ENCODE measurements around the gene P2RX4.
"Not testable (repeated sequence)": the region's sequence is repeated elsewhere in the genome, so short reads cannot be mapped to it uniquely, and the experiment has no call there.

The P2RX4 gene

GRCh38 chr12:121245951-121246350, 36.0 kb downstream of the P2RX4 start:
- ATAC-seq, result no peak

- no peak for ATAC-seq
Measured at GRCh38 chr12:121246893-121247557, 37.1 kb downstream of the P2RX4 start.

GRCh38 chr12:121248622-121249021, 38.7 kb downstream of the P2RX4 start:
- ATAC-seq, result no peak

- ATAC-seq, result no peak
Measured at GRCh38 chr12:121250359-121250758, 40.4 kb downstream of the P2RX4 start.

GRCh38 chr12:121251838-121252237, 41.9 kb downstream of the P2RX4 start:
- ATAC-seq, result no peak

- peak in 1 of 2 donors; percentile 21 for ATAC-seq
Measured at GRCh38 chr12:121252712-121253345, 42.9 kb downstream of the P2RX4 start.

GRCh38 chr12:121253638-121254335, 43.9 kb downstream of the P2RX4 start:
- peak; percentile 41 to 55 for ATAC-seq

GRCh38 chr12:121255433-121255832, 45.5 kb downstream of the P2RX4 start:
- no peak for ATAC-seq

- ATAC-seq, result not testable (repeated sequence)
Measured at GRCh38 chr12:121257704-121258449, 47.9 kb downstream of the P2RX4 start.

- ATAC-seq, result no peak
Measured at GRCh38 chr12:121259074-121259473, 49.1 kb downstream of the P2RX4 start.

- ATAC-seq, result no peak
Measured at GRCh38 chr12:121260091-121260490, 50.2 kb downstream of the P2RX4 start.

- no peak for ATAC-seq
Measured at GRCh38 chr12:121261398-121261797, 51.5 kb downstream of the P2RX4 start.

GRCh38 chr12:121263206-121263935, 53.4 kb downstream of the P2RX4 start:
- ATAC-seq, result no peak

GRCh38 chr12:121264135-121264534, 54.2 kb downstream of the P2RX4 start:
- no peak for ATAC-seq

- ATAC-seq, result no peak
Measured at GRCh38 chr12:121264951-121265515, 55.1 kb downstream of the P2RX4 start.

- ATAC-seq, result no peak
Measured at GRCh38 chr12:121267822-121268221, 57.9 kb downstream of the P2RX4 start.

GRCh38 chr12:121273364-121273896, 63.5 kb downstream of the P2RX4 start:
- ATAC-seq, result no peak

- ATAC-seq, result no peak
Measured at GRCh38 chr12:121274036-121274763, 64.3 kb downstream of the P2RX4 start.

- ATAC-seq, result no peak
Measured at GRCh38 chr12:121277374-121277759, 67.4 kb downstream of the P2RX4 start.

GRCh38 chr12:121278169-121279070, 68.5 kb downstream of the P2RX4 start:
- no peak for ATAC-seq

Data from activated CD4-positive, CD25-positive, alpha-beta regulatory T cell treated with anti-CD3 and anti-CD28 coated beads, Interleukin-2, amount 50 U/mL, for 24 hours (primary cell).